Prostate gland (tissue), 2 donors: Measurements from ENCODE around the gene FANCF. TPM values are rescaled to one million over a fixed set of nuclear protein-coding genes. Genes with fewer than 3 reads are reported as not detected.

Experiments used
- DNase-seq: peaks from one replicate; pipeline ENCODE4 v3.0.0-alpha.2; 2019; ENCODE audit warnings: low spot score
- H3K27ac ChIP-seq, 2 donors: fragments of 200-600 bp; sonication (generic); 2 replicates each; pipeline ENCODE4 v1.5.1; 2017 to 2019
- H3K27me3 ChIP-seq: fragments of 200-600 bp; sonication (generic); replicated peaks from 2 replicates; pipeline ENCODE4 v1.5.1; 2019; ENCODE audit not compliant: insufficient read depth
- H3K36me3 ChIP-seq, 2 donors: fragments of 200-600 bp; sonication (generic); 1 replicate in 1 of 2; 2 replicates in 1 of 2; pipeline versions ENCODE4 v1.5.1 to v1.8.1; 2017 to 2019
- H3K4me1 ChIP-seq: fragments of 200-600 bp; sonication (generic); replicated peaks from 2 replicates; pipeline ENCODE4 v1.5.1; 2019
- H3K4me3 ChIP-seq, 2 donors: fragments of 200-600 bp; sonication (generic); 2 replicates each; pipeline ENCODE4 v1.5.1; 2017 to 2019
- H3K9me3 ChIP-seq: fragments of 200-600 bp; sonication (generic); 2 replicates; pipeline ENCODE4 v1.5.1; 2017
- POLR2A ChIP-seq: fragments of 450-650 bp; IDR thresholded peaks from one replicate; pipeline ENCODE4 v1.6.1; 2016; ENCODE audit warnings: antibody characterized with exemption, mild to moderate bottlenecking
- POLR2AphosphoS5 ChIP-seq: sonication (generic); formaldehyde crosslinking; IDR thresholded peaks from one replicate; pipeline ENCODE4 v1.6.1; 2017; ENCODE audit warnings: antibody characterized with exemption
- WGBS: methylation state at CpG from one replicate; pipeline ENCODE4 v1.1.5; 2018; 5-methylcytosine and 5-hydroxymethylcytosine counted together
- intact Hi-C: fragments of 100-400 bp; cut with DNase I; formaldehyde crosslinking; loops from one replicate; pipeline ENCODE4 v1.14.2; 2022
- total RNA-seq, 2 donors: library from RNA; depleted of rRNA; stranded (reverse); fragments of >200 nt; gene quantifications; one replicate each; pipeline ENCODE4 v1.1.0, GENCODE V29; 2016
- TF ChIP-seq, protein P1 (sequence below), 4 experiments: fragments of 200-600 bp in 2 of 4; fragments of 450-650 bp in 2 of 4; sonication (generic) in 2 of 4; IDR thresholded peaks; 1 replicate in 3 of 4; 2 replicates in 1 of 4; pipeline ENCODE4 v1.5.1; 2016 to 2019; ENCODE audit warnings: antibody characterized with exemption in 4 of 4, mild to moderate bottlenecking in 2 of 4, moderate library complexity in 2 of 4

The FANCF gene
- total RNA-seq, 2 donors from 2014 or later, result 13.1 to 26.0 TPM

GRCh38 chr11:22669368-22669767 is 43.7 kb upstream of the FANCF start:
- DNase-seq, result no peak
- Histone ChIP-seq H3K4me1 (no peaks in the 10 kb centered on the region), H3K4me3 (no peak overlapping the region), H3K36me3 (no peaks in the 10 kb centered on the region), H3K27me3 (no peaks in the 10 kb centered on the region), H3K9me3 (no peaks in the 10 kb centered on the region), H3K27ac (no peak overlapping the region)
- intact Hi-C loops, result no loop called here
- no peak for TF ChIP-seq POLR2A
- TF ChIP-seq, protein P1, sequence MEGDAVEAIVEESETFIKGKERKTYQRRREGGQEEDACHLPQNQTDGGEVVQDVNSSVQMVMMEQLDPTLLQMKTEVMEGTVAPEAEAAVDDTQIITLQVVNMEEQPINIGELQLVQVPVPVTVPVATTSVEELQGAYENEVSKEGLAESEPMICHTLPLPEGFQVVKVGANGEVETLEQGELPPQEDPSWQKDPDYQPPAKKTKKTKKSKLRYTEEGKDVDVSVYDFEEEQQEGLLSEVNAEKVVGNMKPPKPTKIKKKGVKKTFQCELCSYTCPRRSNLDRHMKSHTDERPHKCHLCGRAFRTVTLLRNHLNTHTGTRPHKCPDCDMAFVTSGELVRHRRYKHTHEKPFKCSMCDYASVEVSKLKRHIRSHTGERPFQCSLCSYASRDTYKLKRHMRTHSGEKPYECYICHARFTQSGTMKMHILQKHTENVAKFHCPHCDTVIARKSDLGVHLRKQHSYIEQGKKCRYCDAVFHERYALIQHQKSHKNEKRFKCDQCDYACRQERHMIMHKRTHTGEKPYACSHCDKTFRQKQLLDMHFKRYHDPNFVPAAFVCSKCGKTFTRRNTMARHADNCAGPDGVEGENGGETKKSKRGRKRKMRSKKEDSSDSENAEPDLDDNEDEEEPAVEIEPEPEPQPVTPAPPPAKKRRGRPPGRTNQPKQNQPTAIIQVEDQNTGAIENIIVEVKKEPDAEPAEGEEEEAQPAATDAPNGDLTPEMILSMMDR (IDR thresholded peaks at IDR 0.05), result no peak
- no peak for TF ChIP-seq POLR2AphosphoS5
- 96% methylated on average over 2 of the region's 2 CpGs for WGBS

- Histone ChIP-seq H3K27ac (no peak overlapping the region), H3K9me3 (no peaks in the 10 kb centered on the region), H3K4me1 (no peaks in the 10 kb centered on the region), H3K4me3 (no peak overlapping the region), H3K36me3 (no peaks in the 10 kb centered on the region), H3K27me3 (no peaks in the 10 kb centered on the region)
- intact Hi-C loops, result no loop called here
- DNase-seq, result no peak
- 69% methylated on average over 3 of the region's 3 CpGs for WGBS
- TF ChIP-seq POLR2AphosphoS5, result no peak
- TF ChIP-seq, protein P1 (IDR thresholded peaks at IDR 0.05), result no peak
- TF ChIP-seq POLR2A, result no peak
These were observed 42.6 kb upstream of the FANCF start for GRCh38 chr11:22668005-22668796.

GRCh38 chr11:22666688-22667439 is 41.2 kb upstream of the FANCF start:
- TF ChIP-seq POLR2AphosphoS5, result no peak
- TF ChIP-seq, protein P1 (IDR thresholded peaks at IDR 0.05), result no peak
- no peak for TF ChIP-seq POLR2A
- no peaks in the 10 kb centered on the region for H3K27me3 ChIP-seq
- no peak overlapping the region for H3K27ac ChIP-seq
- no peaks in the 10 kb centered on the region for H3K4me1 ChIP-seq
- peak; percentile 33 for DNase-seq
- H3K4me3 ChIP-seq, result peak overlapping the region; percentile 29 to 35
- H3K36me3 ChIP-seq, result no peaks in the 10 kb centered on the region
- intact Hi-C loops, result no loop called here
- no peaks in the 10 kb centered on the region for H3K9me3 ChIP-seq
- WGBS, result 3% methylated on average over 40 of the region's 40 CpGs

GRCh38 chr11:22666325-22666687 is 40.7 kb upstream of the FANCF start, which contains the start of gene GAS2:
GAS2 (plus strand) TSS chr11:22666611; CDS start chr11:22674870, 8,259 bp downstream.
- H3K9me3 ChIP-seq, result no peaks in the 10 kb centered on the region
- H3K4me1 ChIP-seq, result no peaks in the 10 kb centered on the region
- H3K27me3 ChIP-seq, result no peaks in the 10 kb centered on the region
- intact Hi-C loops, result no loop called here
- no peak for DNase-seq
- H3K27ac ChIP-seq, result no peak within 1 kb of the TSS
- no peaks in the 10 kb centered on the region for H3K36me3 ChIP-seq
- peak within 1 kb of the TSS; percentile 29 to 35 for H3K4me3 ChIP-seq
- WGBS, result 2% methylated on average over 8 of the region's 8 CpGs
- no peak for TF ChIP-seq POLR2AphosphoS5
- TF ChIP-seq POLR2A, result no peak
- TF ChIP-seq, protein P1 (IDR thresholded peaks at IDR 0.05), result no peak
